Stimulated activated CD4-positive, alpha-beta T cell treated with anti-CD3 and anti-CD28 coated beads, Interleukin-12 subunit alpha, Interleukin-12 subunit beta, amount 100 ng/mL, for 4 hours (primary cell): ENCODE measurements around the gene IL6ST.
"Not testable (repeated sequence)": the region's sequence is repeated elsewhere in the genome, so short reads cannot be mapped to it uniquely, and the experiment has no call there.

Experiments
- DNase-seq: peaks from one replicate; pipeline ENCODE4 v3.0.0-alpha.2; 2020

IL6ST gene

GRCh38 chr5:55994495-55994997, at the start of gene IL6ST:
TSS of gene IL6ST (minus strand) at chr5:55994963. CDS start at chr5:55976278, 18,685 bp downstream.
- DNase-seq = no peak

DNA sequence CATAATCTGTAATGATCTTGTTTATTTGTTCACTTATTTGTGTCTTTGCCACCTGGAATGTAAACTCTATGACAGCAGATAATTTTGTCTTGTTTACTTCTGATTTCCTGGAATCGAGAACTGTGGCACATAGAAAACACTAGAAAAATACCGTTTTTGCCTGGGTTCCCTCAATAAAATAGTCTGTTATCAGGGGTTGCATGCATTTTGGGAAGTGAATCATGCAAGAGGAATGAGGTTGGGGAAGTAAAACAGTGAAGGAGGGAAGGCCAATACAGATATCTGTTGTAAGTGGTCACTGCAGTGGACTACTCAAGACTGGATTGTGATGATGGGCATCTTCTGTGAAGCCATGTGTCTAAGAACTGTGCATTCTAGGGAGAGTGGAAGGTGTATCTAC, 45.2 kb upstream of the IL6ST start:
- no peak for DNase-seq

DNA sequence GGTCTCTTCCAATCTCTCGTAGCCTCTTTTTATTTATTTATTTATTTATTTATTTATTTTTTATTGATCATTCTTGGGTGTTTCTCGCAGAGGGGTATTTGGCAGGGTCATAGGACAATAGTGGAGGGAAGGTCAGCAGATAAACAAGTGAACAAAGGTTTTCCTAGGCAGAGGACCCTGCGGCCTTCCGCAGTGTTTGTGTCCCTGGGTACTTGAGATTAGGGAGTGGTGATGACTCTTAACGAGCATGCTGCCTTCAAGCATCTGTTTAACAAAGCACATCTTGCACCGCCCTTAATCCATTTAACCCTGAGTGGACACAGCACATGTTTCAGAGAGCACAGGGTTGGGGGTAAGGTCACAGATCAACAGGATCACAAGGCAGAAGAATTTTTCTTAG, 43.4 kb upstream of the IL6ST start:
- not testable (repeated sequence) for DNase-seq

DNA sequence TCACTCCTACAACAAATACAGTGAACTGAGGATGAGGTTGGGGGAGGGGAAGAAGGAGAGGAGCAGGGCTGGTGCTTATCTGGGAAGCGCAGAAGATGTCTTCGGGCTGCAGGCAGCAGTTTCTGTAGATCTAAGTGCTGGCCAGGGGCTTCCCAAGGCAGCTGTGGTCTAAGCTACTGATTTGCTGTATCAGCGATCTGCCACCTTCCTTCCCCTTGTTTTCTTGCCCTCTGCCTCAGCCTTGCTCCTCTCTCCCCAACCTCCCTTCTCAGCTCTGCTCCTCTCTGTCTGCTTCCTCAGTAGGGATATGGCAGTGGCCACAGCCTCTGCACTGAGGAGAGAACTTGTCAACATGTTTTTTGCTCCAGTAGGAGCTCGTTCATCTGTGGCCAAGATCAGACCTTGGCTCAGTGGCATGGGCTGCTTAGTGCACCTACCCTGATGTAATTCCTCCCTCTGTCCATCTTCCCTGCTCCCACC, 42.8 kb upstream of the IL6ST start:
- DNase-seq = no peak

DNA sequence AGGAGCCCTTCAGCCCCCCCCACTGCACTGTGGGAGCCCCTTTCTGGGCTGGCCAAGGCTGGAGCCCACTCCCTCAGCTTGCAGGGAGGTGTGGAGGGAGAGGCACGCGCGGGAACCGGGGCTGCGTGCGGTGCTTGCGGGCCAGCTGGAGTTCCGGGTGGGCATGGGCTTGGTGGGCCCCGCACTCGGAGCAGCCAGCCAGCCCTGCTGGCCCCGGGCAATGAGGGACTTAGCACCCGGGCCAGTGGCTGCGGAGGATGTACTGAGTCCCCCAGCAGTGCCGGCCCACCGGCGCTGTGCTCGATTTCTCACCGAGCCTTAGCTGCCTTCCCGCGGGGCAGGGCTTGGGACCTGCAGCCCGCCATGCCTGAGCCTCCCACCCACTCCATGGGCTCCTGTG, 40.6 kb upstream of the IL6ST start:
- DNase-seq = not testable (repeated sequence)

GRCh38 chr5:56029871-56030630, 35.3 kb upstream of the IL6ST start:
- not testable (repeated sequence) for DNase-seq

DNA sequence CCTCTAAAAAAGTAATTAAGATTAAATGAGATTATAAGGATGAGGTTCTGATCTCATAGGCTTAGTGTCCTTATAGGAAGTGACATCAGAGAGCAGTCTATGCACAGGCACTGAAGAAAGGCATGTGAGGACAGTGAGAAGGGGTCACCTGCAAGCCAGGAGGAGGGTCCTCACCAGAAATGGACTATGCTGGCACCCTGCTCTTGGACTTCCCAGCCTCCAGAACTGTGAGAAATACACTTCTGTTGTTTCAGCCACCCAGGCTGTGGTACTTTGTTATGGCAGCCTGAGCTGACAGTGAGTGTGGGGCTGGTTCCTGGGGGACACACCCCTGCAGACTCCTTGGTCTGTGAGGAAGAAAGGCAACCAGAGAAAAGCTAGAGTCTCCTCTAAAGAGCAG, 34.7 kb upstream of the IL6ST start:
- no peak for DNase-seq

DNA sequence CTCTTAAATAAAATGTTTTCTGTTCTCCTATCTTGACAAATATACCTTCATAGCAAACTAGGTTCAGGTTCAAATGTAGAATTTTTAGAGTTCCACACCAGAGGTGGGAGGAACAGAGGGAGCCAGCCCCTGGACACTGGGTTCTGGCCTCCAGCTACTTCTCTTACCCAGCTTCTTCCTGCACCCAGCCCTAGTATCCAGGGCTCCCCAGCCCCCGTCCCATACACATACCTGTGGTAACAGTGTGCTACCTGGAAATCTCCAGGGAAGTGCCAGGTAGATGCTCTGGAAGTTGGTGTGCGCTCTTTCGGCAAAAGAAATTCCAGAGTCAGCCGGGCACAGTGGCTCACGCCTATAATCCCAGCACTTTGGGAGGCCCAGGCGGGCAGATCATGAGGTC, 33.9 kb upstream of the IL6ST start:
- DNase-seq = no peak

- no peak for DNase-seq
These were observed 32.1 kb upstream of the IL6ST start for GRCh38 chr5:56026863-56027300.

GRCh38 chr5:56025151-56025885, 30.6 kb upstream of the IL6ST start:
- DNase-seq = no peak

DNA sequence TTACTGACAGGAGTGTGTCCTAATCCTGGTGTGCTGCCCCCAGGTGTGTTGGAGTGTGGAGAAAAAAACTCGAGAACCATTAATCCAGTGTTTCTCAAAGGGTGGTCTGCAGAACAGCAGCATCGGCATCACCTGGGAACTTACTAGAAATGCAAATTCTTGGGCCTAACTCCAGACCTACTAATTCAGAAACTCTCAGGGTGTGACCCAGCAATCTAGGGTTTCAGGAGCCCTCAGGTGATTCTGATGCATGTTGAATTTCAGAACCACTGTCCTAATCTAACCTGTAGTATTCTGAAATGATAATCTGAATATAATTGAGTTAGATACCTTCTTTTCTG, 30.0 kb upstream of the IL6ST start:
- DNase-seq = no peak

DNA sequence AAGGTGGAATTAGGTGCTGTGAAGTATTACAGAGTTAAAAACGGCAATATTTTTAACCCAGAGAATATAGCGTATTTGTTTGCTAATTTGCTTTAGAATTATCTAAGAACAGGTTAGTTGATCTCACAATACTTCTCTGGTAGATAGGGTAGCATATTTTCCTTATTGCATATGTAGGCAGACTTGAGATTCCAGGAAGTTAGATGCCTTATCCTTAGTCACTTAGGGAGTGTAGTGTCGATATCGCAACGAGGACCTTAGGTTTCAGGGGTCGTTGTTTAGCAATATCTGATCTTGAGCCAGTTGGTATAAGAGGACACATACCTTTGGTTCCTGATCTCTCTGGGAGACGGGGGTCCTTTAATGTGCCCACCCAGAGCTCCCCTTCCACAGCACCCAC, 28.5 kb upstream of the IL6ST start:
- no peak for DNase-seq

DNA sequence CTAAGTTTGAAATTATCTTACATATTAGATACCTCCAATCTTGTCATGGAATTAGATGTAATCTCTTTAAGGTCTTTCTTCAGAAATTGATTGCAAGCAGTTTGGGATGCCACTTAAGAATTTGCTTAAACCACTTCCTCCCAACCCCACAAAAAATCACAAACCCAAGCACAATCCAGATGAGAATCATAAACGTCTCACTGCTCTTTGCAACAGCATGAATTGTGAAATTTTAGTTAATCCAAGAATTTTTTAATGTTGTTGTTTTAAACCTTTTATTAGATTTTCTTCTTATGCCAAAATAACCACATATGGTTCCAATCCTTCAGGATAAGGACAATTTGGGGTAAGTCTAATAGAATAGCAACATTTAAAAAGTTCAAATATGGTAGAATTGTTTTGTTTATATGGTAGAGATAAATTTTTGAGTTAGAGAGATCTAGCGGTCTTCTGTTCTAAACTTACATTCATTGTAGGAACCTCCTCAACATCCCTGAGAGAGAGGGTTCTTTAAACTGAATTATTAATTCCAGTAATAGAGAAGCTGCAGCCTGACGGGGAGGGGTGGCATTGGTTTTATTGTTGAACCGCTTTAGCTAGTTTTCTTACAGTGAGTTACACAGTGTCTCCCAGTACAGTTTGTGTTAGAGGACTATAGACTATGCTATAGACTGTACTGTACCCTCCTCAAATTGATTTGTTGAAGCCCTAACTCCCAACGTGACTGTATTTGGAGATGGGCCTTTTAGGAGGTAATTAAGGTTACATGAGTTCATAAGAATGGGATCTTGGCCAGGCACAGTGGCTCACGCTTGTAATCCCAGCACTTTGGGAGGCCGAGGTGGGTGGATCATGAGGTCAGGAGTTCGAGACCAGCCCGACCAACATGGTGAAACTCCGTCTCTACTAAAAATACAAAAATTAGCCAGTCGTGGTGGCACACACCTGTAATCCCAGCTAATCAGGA, 24.8 kb upstream of the IL6ST start:
- no peak for DNase-seq

DNA sequence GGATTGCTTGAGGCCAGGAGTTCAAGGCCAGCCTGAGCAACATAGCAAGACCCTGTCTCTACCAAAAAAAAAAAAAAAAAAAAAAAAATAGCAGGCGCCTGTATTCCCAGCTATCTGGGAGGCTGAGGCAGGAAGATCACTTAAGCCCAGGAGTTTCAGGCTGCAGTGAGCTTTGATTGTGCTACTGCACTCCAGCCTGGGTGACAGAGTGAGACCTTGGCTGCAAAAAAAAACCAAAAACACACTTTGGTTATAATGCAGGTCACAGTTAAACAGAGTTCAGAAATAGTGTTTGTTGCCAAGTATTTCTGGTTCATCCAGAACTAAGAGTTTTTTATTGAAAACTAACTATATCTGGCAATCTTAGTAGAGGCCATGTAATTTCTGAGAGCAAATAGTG, 24.1 kb upstream of the IL6ST start:
- DNase-seq = no peak

DNA sequence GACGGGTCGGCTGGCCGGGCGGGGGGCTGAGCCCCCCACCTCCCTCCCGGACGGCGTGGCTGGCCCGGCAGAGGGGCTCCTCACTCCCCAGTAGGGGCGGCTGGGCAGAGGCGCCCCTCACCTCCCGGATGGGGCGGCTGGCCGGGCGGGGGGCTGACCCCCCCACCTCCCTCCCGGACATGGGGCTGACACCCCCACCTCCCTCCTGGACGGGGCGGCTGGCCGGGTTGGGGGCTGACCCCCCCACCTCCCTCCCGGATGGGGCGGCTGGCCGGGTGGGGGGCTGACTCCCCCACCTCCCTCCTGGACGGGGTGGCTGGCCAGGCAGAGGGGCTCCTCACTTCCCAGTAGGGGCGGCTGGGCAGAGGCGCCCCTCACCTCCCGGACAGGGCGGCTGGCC, 19.9 kb upstream of the IL6ST start:
- DNase-seq = not testable (repeated sequence)

GRCh38 chr5:56013939-56014338, 19.2 kb upstream of the IL6ST start:
- DNase-seq = not testable (repeated sequence)

- no peak for DNase-seq
These were observed 17.7 kb upstream of the IL6ST start for GRCh38 chr5:56012281-56012963.

- DNase-seq = peak; percentile 18
These were observed 17.1 kb upstream of the IL6ST start for GRCh38 chr5:56011835-56012234.

GRCh38 chr5:56010431-56010830, 15.7 kb upstream of the IL6ST start:
- no peak for DNase-seq

GRCh38 chr5:56006600-56006999, 11.8 kb upstream of the IL6ST start:
- DNase-seq = no peak

DNA sequence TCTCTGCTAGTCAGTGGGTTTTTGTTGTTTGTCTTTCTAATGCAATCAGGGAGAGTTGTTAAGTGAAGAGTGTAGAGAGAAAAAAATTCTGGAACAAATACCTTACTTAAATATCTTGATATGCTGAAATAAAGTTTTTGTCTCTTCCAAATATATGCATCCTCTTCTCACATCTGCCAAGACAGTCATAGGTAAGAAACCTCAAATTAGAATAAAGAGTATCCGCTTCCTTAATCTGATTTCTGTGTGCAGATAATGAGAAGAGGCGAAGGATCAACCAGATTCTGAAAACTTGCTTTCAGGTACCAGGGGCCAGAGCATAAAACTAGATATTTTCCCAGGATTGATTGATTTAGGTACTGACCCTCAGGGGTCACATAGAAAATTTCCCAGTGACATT, 11.3 kb upstream of the IL6ST start:
- no peak for DNase-seq

DNA sequence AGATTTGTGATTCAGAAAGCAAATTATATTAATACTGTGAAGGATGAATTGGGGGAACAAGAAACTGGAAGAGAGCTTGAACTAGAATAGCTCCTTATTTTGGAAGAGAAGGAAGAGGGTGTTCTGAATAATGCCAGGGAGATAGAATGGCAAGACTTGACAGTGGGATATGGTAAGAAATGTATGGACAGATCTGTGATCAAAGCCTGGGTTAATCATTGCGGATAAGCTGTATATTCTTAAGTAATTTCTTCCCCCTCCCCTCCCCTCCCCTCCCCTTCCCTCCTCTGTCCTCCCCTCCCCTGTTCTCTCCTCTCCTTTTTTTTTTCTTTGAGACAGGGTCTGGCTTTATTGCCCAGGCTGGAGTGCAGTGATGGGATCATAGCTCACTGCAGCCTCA, 10.1 kb upstream of the IL6ST start:
- no peak for DNase-seq
